ENCODE results near the gene MAML3.

MAML3 gene

DNA sequence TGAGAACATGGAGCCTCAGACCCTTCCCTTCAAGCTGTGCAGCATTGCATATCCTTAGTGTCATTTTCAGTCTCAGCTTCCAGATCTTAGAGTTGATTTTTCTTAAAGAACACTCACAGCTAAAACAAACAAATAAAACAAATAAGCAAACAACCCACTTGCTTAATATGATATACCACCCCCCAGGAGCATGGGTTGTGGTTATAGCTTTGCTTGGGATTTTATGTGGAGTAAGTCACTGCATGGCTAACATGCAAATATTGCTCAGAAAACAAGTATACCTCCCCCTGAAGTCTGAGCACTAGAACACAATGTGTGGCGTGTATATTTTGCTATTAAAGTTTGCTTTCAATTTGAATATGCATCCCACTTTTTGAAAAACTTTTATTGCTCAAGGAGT lies 409.8 kb downstream of the MAML3 start:
- DNase-seq = no peak

DNA sequence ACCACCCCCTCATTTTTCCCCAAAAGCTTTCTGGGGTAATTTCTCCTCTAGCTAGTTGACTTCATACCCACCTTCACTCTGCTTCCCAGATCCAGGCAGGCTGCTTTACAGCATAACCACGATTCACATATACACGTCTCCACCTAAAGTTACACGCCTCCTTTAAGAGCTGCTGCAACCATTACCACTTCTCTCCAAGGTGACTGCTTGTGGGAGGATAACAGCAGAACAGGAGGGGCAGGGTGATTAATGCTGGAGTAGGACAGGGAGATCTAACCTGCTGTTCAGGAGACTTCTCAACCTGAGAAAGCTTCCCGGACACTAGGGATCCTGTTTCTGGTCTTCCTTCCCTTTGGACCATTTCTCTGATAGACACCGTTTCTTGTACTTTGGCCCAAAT lies 411.0 kb downstream of the MAML3 start:
- no peak for DNase-seq

DNA sequence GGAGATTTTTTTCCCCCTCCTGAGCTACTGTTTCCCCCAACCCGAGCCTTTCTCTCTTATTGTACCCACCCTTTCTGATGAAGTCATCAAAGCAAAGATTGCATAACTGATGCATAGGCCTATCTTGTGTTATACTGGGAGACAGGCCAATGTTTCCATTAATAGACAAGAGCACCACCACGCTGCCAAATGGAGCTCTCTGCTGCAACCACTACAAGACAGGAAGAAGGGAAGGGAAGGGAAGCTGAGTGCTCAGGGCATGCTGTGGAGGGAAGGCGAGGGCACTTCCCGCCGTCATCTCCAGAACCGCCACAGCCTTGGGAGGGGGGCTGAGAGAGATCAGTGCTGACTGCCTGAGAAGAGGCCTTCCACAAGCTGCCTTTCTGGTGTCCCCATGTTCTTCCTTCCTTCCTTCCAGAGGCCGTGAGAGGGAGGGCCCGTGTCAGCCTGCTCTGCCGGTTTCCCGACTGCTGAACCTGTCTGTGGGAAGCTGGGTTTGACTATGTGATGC lies 413.4 kb downstream of the MAML3 start:
- peak; percentile 94 for DNase-seq

DNA sequence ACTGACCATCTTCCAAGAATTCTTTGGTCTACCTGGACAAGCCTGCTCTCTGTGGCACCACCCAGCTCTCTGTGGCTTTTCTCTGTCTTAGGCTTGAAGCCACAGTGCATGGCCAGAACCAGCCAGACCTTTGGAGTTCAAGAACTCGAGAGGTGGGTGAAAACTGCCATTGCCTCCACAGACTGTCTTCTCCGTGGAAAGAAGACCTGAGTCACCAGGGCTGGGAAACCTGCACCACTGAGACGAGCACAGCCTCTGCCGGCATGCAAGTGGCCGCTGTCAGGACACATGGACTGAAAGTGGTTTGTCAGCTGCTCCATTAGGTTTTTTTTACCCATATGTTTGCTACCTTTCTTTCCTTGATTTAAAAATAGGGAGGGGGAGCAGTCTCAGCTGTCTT lies 413.9 kb downstream of the MAML3 start:
- DNase-seq = no peak

DNA sequence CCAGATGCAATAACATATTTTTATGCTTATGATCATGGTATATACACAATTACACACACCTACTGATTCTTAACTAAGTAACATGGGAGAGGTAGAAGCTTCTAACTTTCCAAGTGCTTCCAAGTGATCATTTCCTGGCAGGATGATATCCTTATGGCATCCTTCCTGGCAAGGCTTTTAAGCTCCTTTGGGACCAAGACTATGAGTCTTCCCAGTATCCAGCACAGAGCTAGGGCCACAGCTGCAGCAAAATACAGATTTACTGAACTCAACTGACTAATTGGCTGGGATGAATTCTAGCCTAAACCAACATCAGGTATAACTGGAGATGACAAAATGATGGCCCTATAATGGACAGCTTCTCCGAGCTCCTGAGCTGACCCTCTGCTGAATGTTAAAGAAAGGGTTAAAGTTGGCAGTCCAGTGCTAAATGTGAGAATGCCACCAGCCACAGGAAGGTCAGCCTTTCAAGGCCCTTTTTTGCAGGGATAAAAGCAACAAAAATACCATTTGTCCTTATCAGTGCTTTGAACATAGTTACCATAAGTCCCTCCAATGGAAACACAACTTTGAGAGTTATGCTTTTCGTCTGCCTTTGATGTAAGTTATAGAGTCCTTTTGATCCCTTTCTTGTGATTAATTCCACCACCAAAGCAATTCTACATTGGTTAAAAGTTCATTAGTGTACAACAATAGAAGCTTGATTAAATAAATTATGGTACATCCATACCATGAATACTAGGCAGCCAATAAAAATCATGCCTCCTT lies 415.0 kb downstream of the MAML3 start:
- DNase-seq = no peak

DNA sequence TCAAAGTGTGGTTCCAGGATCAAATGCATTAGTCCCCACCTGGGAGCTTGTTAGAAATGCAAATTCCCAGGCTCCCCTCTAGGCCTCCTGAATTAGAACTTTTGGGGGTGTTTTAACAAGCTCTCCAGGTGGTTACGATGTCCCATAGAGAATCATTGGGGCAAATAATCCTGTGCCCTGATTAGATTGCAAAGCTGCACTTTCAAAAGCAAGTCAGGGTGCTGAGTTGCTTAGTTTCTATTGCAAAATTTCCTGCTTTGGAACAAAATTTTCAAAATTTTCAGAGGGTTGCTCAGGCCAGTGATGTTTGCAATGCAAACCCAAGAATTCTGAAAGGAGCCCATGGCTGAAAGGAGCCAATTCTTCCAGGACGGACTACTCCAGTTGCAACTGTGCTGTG lies 417.3 kb downstream of the MAML3 start:
- no peak for DNase-seq

DNA sequence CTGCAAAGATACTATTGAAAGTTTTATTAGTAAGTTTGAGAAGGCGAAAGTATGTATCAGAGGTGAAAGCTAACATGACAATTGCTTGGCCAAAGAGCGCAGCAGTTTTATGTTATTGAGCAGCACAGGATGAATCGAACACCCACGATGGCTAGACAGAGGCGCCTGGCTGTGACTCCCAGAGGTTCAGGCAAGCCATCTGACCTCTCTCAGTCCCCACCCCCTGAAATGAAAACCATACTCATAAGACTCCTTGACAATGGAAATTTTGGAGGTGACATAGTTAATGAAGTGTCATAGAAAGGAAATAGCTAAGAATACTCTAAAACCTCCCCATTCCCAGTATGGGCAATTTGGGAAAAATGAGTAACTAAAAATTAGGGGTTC lies 417.7 kb downstream of the MAML3 start:
- DNase-seq = no peak

DNA sequence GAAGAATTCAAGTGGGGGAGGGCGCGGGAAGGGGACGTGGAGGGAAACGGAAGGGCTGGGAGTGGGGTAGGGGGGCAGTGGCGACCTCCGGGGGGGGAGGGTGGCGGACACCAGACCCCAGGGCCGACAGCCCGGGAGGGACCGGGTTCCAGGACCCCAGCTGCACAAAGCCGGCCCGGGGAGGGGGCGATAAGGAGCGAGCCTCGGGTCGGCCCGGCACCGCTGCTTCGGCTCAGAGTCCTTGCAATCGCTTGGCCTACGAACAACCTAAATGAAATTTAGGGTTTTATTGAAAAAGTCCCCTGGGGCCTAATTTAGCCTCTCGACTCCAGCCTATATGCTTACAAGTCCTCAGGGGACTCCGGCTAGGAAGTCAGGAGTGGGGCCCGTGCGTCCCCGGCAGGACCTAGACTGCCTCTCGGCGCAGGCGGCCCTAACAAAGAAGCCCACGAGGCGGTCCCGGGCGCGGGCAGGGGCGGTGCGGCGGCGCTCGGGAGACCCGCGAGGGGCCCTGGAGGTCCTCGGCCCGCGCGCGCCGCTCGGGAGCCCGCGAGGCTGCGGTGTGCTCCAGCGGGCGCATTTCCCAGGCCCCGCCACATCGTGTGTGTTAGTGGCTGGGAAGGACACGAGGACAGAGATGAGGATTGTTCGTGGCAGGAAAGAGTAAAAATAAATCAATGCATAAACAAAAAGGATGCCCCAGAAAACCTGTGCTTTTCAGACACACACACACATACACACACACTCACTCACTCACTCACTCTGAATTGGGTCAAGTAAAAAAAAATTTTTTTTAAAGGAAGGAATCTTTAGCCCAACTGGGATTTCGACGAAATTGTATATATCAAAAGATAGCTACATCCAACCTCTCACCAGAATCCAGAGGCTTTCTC lies 418.4 kb downstream of the MAML3 start:
- DNase-seq = peak; percentile 31

DNA sequence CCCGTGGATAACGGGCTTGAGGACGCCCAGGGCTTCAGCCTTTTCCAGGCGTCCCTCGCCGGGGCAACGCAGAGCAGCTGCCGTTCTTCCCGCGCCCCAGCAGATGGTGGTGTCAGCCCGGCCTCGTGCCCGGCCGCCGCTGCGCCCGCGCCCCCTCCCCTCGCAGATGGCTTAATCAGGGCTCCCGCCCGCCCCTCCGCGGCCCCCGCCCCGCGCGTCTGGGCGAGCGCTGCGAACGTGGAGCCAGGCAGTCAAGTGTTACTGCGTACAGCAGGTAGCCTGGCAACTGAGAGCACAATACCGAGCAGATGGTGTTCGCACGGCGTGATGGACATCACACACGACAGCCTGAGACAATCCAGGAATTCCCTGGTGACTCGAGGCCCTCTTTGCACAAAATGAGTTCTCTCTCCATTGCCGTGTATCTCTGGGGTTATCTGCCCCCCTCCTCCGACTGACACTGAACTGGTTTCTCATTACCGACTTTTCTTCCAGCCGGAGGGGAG lies 419.1 kb downstream of the MAML3 start:
- peak; percentile 85 for DNase-seq

DNA sequence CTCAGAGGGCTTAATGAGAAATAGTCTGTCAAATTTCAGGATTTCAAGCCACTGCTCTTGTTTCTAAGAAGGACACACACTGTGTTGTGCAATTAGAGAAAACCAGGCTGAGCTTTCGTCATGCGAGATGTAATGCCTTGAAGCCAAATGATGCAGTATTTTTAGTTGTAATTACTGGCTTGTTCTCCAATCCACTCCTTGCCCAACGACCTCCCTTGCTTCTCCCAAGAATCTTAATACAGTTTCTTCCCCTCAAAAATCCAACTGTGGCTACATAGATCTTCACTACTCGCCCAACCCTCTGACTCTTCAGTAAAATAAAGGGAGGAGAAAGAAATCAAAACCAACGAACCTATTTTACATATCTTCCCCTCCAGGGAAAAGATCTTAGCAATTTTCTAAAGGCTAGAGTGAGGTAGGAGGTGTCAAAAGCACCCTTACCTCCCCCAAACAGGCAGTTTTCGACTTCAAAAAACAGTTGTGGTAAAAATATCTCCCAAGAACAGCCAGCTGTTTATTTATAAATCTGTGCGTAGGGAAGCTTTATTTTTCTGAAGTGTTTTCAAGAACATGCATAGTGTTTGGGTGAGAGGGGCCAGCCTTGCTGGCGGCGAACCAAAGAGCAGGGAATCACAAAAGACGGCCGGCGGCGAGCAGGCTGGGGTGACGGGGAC lies 419.6 kb downstream of the MAML3 start:
- peak; percentile 44 for DNase-seq

DNA sequence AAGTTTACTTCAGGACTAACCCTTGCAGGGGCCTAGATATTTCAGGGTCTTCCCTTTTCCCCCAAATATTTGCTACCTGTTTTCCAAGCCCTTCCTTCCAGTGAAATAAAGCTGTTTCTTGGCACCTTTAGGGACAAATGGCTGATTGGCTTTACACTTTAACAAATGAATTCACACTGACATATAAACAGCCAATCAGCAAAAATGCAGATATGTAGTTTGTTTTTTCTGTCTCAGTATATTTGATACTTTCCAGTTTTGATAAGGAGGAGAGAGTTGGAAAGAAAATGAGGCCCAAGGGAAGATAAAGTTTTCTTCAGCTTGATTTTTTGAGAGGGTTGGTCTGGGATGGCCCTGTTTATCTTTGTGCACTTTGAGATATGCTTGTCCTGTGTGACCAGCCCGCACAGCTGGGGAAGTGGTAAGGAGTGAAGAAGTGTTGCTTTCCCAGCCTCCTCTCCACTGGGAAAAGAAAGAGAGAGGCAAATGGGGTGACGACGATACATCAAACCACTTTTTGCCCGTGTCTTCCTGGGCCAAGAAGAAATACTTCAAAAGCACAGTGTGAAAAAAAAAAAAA lies 420.9 kb downstream of the MAML3 start:
- no peak for DNase-seq

DNA sequence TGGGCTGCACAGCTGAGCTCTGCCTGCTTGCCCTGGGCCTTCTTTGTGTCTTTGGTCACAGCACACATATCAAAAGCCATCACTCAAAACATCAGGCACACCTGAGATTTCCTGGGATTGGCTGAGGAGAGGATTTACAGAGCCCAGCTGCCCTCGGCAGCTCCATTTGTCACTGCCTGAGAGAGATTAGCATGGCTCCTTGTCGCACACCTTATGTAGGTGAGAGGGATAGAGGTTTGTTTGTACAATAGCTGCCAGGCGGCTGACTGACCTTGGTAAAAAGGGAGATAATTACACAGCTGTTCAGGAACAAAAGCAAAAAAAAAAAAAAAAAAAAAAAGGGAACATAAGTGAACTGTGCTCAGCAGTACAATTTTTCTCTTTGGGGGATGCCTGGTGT lies 425.1 kb downstream of the MAML3 start:
- DNase-seq = no peak

DNA sequence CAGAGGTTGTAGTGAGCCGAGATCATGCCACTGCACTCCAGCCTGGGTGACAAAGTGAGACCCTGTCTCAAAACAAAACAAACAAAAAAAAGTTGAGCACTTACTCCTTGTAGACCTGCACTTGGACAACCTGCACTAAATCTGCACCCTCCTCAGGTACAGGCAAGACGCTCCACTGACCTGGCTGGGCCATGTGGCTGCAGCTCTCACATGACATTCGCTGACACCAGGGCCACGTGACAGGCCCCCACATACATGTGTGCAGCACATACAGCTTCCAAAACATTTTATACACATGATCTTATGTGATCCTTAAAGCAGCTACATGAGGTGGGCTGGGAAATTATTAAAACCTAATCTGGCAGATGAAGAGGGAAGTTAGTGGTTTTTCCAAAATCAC lies 425.8 kb downstream of the MAML3 start:
- DNase-seq = no peak

DNA sequence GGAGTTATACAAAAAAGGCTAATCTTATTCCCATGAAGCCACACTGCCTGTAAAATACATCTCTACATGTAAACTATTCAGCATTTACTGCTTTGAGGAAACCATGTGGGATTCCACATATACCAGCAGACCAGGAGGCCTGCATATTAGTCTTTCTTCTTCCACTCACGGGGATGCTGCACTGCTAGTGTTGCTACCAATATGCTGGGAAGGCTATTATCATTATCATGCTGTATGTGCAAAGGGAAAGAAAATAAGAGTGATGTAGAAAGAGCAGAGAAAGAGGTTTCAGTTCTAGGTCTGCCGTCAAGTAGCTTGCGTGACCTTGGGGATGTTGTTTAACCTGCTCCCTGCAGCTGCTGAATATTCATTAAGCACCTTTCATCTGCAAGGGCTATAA lies 427.4 kb downstream of the MAML3 start:
- DNase-seq = no peak

DNA sequence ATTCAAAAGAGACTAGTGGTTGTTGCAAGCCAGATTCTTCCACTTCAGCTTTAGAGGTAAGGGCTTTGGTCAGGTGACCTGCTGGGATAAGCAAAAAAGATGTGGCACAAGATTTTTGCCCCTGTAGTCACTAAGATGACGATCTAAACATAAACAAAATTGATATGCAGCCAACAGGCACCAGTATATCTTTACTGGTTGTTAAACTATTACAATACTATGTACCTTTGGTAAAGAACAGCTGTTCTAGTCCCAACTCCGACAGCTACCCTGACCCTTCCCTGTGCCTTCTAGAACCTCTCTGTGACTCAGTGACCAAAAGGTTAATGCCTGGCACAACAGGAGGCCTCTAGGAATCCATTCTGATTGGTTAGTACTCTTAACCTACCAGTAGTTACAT lies 428.7 kb downstream of the MAML3 start:
- no peak for DNase-seq

DNA sequence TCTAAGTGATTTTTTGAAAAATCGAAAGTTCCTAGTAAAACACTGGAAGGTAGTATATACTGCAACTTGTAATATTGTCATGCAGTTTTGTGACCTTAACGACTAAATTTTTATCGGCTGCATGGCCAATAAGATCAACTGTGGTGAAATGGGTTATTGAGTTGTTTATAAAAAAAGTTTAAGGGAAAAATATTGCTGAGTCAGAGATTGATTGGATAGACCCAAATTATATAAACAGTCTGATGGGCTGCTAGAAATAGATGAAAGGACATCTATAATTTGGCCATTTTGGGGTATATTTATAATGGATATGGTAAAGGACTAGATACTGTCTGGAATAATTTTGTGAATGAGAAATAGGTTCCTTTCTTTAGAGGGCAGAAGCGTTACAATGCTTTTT lies 432.2 kb downstream of the MAML3 start:
- DNase-seq = no peak

DNA sequence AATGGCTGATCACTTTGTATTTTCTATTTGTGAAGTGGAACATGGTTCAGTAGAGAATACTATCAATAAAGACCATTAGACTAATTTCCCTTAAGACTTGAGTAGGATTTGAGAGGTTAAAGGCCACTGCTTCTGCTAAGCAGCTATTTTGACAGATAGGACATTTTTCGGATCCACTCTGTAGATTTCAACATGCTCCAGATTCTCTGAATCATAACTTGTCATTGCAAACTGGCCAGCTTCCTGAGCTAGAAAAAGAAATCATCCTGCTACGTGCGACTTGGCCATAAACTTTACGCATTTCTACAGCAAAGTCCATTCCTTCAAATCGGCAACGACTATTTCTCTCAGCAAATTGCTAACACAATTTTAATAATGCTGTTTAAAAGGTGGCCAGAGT lies 433.2 kb downstream of the MAML3 start:
- DNase-seq = no peak

DNA sequence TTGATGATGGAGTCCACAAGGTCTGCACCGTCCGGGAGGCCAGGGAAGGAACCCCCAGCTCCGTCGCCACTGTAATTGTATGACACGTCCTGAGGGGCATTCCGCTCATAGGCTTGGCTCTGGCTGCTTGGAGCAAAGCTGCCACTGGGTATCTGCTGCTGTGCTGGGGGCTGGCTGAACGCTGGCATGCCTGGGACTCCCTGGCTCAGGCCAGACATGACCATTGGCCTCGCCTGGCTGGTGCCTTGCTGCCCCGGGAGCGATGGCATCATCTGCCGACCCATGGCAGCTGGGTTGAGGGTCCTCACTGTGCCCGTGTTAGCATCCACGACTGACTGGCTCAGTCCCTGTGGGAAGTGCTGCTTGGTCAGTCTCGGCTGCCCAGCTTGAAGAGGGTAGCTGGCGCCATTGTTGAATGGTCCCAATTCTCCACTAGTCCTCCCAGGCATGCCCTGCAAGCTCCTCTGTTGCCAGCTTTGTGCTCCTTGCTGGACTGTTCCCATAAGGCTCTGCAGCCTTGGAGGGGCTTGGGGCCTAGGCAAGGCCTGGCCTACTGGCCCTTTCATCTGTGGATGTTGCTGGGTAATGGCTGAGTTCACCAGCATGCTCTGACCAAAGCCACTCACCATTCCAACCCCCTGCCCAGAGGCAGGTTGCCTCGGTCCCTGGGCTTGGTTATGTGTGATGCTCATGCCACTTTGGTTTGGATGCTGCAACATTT lies 434.4 kb downstream of the MAML3 start:
- no peak for DNase-seq

DNA sequence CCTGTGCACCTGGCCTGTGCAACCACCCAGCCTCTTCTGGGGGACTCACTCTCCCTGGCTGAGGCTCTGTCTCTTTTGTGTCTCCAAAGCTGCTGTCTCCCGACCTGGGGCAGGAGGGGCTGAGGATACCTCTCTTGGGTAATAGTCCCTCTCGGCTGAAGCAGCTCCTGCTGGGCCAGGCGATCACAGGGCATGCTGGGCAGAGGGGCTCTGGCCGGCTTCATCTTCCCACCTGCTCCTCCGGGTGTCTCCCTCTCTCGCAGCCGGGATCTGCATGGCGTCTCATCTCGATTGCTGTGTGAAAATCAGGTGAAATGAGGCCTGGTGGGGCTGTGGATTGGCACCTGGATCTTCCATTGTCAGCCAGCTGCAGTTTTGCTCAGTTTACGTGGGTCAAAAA lies 435.2 kb downstream of the MAML3 start:
- DNase-seq = no peak

DNA sequence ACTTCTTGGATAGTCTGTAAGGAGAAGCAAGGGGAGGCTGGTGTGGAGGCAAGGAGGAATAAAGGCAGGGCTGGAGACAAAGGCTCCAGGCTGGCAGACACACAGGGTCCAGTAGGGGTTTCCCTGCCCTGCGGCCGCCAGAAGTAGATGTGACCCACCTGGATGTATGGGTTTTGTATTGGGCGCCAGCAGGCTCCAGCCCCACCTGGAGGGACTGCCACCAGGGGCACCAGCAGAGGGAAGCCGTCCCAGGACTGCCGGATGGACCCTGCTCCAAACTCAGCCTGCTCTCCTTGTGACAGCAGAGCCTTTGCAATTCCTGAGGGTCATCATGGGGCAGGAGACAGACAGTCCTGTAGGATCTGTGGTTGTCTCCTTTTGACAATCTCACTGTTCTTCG lies 435.6 kb downstream of the MAML3 start:
- DNase-seq = no peak

DNA sequence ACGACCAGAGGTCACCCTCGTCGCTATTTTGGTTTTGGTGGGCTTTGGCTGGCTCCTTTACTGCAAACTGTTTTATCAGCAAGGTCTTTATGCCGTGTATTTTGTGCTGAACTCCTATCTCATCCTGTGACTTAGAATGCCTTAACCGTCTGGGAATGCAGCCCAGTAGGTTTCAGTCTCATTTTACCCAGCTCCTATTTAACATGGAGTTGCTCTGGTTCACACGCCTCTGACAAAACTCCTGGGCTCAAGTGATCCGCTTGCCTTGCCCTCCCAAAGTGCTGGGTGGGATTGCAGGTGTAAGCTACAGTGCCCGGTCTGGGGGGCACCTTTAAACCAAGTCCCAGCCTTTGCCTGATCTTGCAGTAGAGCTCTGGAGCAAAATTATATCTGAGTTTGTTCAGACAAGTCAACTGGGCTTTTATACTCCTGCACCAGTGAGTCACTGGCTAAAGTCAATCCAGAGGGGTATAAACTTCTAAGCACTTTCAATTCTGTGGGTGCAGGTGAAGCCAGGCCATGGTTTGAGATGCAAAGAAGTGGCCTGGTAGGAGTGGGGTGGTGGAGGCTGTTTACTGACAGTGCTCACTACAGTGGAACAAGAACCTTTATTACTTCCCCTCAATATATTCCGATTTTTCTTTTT lies 438.1 kb downstream of the MAML3 start:
- DNase-seq = no peak

DNA sequence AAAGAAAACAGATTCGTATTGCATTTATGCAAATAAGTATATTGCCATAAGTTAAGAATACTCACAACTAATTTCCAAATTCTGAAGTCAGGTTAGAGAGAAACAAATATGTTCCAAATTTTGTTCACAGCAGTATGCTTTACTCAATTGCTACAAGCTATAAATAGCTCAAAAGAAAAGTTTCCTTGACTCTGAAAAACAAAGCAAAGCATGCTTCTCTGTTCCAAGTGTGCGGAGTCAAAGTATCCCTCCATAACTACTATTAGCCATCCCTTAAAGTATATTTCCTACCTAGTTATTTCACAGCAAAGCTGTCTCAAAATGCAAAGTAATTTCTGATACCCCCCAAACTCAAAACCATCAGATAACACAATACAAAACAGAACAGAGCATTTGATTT lies 441.1 kb downstream of the MAML3 start:
- DNase-seq = no peak

All from fibroblast of skin of right biceps (primary cell).